ENCODE data around the gene ZNF197. TPM values are rescaled to one million over a fixed set of nuclear protein-coding genes. Genes with fewer than 3 reads are reported as not detected.
A peak's percentile ranks its signal among the peaks of the same experiment; 100 is the strongest.

ZNF197 gene
- total RNA-seq, 1 experiment from 2014 or later, result 16.4 TPM

DNA sequence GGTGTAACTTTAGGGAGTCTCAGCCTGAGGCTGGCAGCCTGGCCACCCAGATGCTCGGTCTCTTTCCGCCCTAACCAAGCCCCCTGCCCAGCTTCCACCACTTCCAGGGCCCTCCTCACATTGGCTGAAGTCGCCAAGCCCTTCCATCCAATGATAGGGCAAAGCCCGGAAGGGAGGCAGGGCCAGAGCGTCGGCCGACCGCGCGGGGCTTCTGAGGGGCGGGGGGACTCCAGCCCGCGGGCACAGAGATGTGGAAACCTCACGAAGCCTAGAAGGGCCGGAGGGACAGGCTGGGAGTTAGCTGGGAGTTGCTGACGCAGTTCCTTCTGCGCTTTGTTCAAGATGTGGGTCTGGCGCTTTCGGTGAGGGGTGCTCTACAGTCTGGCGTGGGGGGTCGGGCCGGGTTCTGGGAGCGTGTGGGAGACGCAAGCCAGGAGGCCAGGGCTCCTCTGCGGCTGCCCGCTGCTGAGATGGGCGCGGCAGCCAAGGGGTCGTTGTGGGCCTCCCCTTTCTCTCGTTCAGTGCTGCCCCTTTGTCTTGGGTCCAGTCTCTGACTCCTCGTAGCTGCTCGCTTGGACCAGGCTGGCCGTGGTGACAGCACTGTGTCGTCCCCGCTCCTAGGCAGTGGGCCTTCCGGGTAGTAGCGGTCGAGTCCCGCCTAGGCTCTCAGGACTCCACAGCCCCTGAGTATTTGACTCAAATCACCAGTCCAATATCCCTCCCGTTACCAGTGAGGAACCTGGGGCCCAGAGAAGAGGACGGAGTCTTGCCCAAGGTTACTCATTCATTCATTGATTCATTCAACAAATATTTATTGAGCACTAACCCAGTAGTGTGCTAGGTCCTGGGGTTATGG is 40.0 kb upstream of the ZNF197 start, which contains the start of gene ZNF660 (continued):
- TF ChIP-seq, protein P1, sequence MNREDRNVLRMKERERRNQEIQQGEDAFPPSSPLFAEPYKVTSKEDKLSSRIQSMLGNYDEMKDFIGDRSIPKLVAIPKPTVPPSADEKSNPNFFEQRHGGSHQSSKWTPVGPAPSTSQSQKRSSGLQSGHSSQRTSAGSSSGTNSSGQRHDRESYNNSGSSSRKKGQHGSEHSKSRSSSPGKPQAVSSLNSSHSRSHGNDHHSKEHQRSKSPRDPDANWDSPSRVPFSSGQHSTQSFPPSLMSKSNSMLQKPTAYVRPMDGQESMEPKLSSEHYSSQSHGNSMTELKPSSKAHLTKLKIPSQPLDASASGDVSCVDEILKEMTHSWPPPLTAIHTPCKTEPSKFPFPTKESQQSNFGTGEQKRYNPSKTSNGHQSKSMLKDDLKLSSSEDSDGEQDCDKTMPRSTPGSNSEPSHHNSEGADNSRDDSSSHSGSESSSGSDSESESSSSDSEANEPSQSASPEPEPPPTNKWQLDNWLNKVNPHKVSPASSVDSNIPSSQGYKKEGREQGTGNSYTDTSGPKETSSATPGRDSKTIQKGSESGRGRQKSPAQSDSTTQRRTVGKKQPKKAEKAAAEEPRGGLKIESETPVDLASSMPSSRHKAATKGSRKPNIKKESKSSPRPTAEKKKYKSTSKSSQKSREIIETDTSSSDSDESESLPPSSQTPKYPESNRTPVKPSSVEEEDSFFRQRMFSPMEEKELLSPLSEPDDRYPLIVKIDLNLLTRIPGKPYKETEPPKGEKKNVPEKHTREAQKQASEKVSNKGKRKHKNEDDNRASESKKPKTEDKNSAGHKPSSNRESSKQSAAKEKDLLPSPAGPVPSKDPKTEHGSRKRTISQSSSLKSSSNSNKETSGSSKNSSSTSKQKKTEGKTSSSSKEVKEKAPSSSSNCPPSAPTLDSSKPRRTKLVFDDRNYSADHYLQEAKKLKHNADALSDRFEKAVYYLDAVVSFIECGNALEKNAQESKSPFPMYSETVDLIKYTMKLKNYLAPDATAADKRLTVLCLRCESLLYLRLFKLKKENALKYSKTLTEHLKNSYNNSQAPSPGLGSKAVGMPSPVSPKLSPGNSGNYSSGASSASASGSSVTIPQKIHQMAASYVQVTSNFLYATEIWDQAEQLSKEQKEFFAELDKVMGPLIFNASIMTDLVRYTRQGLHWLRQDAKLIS (CRISPR knock-in tag; IDR thresholded peaks at IDR 0.05; ENCODE audit: borderline replicate concordance), result peak; percentile 39; the same call in 1 of the 2 replicates
- TF ChIP-seq ZNF671 (CRISPR knock-in tag; IDR thresholded peaks at IDR 0.05) (no peak), ZNF416 (CRISPR knock-in tag; IDR thresholded peaks at IDR 0.05) (no peak), ZNF219 (CRISPR knock-in tag; IDR thresholded peaks at IDR 0.05; ENCODE audit: borderline replicate concordance) (no peak), GTF2I (CRISPR knock-in tag; conservative IDR thresholded peaks at IDR 0.05) (no peak), NR3C1 (CRISPR knock-in tag; conservative IDR thresholded peaks at IDR 0.05; ENCODE audit: low read depth) (no peak), IRF2 (CRISPR knock-in tag; IDR thresholded peaks at IDR 0.05; ENCODE audit: borderline replicate concordance, low read depth) (no peak), ZNF138 (CRISPR knock-in tag; conservative IDR thresholded peaks at IDR 0.05) (no peak), HMGA2 (CRISPR knock-in tag; IDR thresholded peaks at IDR 0.05) (no peak), GABPB1 (CRISPR knock-in tag; IDR thresholded peaks at IDR 0.05) (no peak), ETV6 (CRISPR knock-in tag; IDR thresholded peaks at IDR 0.05) (0 out of 2 replicates have a peak, but pooled peaks have one; percentile 21)
- TF ChIP-seq, protein P2, sequence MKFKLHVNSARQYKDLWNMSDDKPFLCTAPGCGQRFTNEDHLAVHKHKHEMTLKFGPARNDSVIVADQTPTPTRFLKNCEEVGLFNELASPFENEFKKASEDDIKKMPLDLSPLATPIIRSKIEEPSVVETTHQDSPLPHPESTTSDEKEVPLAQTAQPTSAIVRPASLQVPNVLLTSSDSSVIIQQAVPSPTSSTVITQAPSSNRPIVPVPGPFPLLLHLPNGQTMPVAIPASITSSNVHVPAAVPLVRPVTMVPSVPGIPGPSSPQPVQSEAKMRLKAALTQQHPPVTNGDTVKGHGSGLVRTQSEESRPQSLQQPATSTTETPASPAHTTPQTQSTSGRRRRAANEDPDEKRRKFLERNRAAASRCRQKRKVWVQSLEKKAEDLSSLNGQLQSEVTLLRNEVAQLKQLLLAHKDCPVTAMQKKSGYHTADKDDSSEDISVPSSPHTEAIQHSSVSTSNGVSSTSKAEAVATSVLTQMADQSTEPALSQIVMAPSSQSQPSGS (CRISPR knock-in tag; IDR thresholded peaks at IDR 0.05; ENCODE audit: borderline replicate concordance, low read depth), result no peak
- TF ChIP-seq, protein P3, sequence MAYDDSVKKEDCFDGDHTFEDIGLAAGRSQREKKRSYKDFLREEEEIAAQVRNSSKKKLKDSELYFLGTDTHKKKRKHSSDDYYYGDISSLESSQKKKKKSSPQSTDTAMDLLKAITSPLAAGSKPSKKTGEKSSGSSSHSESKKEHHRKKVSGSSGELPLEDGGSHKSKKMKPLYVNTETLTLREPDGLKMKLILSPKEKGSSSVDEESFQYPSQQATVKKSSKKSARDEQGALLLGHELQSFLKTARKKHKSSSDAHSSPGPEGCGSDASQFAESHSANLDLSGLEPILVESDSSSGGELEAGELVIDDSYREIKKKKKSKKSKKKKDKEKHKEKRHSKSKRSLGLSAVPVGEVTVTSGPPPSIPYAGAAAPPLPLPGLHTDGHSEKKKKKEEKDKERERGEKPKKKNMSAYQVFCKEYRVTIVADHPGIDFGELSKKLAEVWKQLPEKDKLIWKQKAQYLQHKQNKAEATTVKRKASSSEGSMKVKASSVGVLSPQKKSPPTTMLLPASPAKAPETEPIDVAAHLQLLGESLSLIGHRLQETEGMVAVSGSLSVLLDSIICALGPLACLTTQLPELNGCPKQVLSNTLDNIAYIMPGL (CRISPR knock-in tag; IDR thresholded peaks at IDR 0.05), result no peak
- TF ChIP-seq, protein P4, sequence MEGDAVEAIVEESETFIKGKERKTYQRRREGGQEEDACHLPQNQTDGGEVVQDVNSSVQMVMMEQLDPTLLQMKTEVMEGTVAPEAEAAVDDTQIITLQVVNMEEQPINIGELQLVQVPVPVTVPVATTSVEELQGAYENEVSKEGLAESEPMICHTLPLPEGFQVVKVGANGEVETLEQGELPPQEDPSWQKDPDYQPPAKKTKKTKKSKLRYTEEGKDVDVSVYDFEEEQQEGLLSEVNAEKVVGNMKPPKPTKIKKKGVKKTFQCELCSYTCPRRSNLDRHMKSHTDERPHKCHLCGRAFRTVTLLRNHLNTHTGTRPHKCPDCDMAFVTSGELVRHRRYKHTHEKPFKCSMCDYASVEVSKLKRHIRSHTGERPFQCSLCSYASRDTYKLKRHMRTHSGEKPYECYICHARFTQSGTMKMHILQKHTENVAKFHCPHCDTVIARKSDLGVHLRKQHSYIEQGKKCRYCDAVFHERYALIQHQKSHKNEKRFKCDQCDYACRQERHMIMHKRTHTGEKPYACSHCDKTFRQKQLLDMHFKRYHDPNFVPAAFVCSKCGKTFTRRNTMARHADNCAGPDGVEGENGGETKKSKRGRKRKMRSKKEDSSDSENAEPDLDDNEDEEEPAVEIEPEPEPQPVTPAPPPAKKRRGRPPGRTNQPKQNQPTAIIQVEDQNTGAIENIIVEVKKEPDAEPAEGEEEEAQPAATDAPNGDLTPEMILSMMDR (IDR thresholded peaks at IDR 0.05), result no peak
- TF ChIP-seq, protein P5, sequence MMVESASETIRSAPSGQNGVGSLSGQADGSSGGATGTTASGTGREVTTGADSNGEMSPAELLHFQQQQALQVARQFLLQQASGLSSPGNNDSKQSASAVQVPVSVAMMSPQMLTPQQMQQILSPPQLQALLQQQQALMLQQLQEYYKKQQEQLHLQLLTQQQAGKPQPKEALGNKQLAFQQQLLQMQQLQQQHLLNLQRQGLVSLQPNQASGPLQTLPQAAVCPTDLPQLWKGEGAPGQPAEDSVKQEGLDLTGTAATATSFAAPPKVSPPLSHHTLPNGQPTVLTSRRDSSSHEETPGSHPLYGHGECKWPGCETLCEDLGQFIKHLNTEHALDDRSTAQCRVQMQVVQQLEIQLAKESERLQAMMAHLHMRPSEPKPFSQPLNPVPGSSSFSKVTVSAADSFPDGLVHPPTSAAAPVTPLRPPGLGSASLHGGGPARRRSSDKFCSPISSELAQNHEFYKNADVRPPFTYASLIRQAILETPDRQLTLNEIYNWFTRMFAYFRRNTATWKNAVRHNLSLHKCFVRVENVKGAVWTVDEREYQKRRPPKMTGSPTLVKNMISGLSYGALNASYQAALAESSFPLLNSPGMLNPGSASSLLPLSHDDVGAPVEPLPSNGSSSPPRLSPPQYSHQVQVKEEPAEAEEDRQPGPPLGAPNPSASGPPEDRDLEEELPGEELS (CRISPR knock-in tag; IDR thresholded peaks at IDR 0.05), result no peak; the same call in 1 of the 2 replicates
- TF ChIP-seq, protein P6, sequence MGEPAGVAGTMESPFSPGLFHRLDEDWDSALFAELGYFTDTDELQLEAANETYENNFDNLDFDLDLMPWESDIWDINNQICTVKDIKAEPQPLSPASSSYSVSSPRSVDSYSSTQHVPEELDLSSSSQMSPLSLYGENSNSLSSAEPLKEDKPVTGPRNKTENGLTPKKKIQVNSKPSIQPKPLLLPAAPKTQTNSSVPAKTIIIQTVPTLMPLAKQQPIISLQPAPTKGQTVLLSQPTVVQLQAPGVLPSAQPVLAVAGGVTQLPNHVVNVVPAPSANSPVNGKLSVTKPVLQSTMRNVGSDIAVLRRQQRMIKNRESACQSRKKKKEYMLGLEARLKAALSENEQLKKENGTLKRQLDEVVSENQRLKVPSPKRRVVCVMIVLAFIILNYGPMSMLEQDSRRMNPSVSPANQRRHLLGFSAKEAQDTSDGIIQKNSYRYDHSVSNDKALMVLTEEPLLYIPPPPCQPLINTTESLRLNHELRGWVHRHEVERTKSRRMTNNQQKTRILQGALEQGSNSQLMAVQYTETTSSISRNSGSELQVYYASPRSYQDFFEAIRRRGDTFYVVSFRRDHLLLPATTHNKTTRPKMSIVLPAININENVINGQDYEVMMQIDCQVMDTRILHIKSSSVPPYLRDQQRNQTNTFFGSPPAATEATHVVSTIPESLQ (CRISPR knock-in tag; IDR thresholded peaks at IDR 0.05), result no peak
- TF ChIP-seq, protein P7, sequence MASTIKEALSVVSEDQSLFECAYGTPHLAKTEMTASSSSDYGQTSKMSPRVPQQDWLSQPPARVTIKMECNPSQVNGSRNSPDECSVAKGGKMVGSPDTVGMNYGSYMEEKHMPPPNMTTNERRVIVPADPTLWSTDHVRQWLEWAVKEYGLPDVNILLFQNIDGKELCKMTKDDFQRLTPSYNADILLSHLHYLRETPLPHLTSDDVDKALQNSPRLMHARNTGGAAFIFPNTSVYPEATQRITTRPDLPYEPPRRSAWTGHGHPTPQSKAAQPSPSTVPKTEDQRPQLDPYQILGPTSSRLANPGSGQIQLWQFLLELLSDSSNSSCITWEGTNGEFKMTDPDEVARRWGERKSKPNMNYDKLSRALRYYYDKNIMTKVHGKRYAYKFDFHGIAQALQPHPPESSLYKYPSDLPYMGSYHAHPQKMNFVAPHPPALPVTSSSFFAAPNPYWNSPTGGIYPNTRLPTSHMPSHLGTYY (CRISPR knock-in tag; IDR thresholded peaks at IDR 0.05), result no peak
- TF ChIP-seq, protein P8, sequence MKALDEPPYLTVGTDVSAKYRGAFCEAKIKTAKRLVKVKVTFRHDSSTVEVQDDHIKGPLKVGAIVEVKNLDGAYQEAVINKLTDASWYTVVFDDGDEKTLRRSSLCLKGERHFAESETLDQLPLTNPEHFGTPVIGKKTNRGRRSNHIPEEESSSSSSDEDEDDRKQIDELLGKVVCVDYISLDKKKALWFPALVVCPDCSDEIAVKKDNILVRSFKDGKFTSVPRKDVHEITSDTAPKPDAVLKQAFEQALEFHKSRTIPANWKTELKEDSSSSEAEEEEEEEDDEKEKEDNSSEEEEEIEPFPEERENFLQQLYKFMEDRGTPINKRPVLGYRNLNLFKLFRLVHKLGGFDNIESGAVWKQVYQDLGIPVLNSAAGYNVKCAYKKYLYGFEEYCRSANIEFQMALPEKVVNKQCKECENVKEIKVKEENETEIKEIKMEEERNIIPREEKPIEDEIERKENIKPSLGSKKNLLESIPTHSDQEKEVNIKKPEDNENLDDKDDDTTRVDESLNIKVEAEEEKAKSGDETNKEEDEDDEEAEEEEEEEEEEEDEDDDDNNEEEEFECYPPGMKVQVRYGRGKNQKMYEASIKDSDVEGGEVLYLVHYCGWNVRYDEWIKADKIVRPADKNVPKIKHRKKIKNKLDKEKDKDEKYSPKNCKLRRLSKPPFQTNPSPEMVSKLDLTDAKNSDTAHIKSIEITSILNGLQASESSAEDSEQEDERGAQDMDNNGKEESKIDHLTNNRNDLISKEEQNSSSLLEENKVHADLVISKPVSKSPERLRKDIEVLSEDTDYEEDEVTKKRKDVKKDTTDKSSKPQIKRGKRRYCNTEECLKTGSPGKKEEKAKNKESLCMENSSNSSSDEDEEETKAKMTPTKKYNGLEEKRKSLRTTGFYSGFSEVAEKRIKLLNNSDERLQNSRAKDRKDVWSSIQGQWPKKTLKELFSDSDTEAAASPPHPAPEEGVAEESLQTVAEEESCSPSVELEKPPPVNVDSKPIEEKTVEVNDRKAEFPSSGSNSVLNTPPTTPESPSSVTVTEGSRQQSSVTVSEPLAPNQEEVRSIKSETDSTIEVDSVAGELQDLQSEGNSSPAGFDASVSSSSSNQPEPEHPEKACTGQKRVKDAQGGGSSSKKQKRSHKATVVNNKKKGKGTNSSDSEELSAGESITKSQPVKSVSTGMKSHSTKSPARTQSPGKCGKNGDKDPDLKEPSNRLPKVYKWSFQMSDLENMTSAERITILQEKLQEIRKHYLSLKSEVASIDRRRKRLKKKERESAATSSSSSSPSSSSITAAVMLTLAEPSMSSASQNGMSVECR (CRISPR knock-in tag; IDR thresholded peaks at IDR 0.05; ENCODE audit: borderline replicate concordance), result no peak; the same call in 1 of the 2 replicates

Data from WTC11 (cell line).